Type B pancreatic cell (in vitro differentiated cells): ENCODE results near the gene PSMA7. TPM values are rescaled to one million over a fixed set of nuclear protein-coding genes. Genes with fewer than 3 reads are reported as not detected.

Experiments
- DNase-seq: peaks from one replicate; pipeline ENCODE4 v3.0.0; 2021; ENCODE audit warnings: mixed read lengths; ENCODE audit not compliant: unreplicated experiment; ENCODE audit errors: extremely low spot score
- H3K27ac Mint-ChIP-seq: 2 replicates; pipeline ENCODE4 v1.8.0; 2021; ENCODE audit warnings: mild to moderate bottlenecking, mixed read lengths
- H3K27me3 Mint-ChIP-seq: 2 replicates; pipeline ENCODE4 v1.8.0; 2021; ENCODE audit warnings: mixed read lengths
- H3K36me3 Mint-ChIP-seq: 2 replicates; pipeline ENCODE4 v1.8.0; 2021; ENCODE audit warnings: mixed read lengths
- H3K4me1 Mint-ChIP-seq: one replicate; pipeline ENCODE4 v1.8.0; 2021; ENCODE audit warnings: mixed read lengths; ENCODE audit not compliant: unreplicated experiment
- H3K4me3 Mint-ChIP-seq: 2 replicates; pipeline ENCODE4 v1.8.0; 2021; ENCODE audit warnings: mild to moderate bottlenecking, mixed read lengths
- H3K9me3 Mint-ChIP-seq: 2 replicates; pipeline ENCODE4 v1.8.0; 2021; ENCODE audit warnings: mixed read lengths
- CTCF ChIP-seq: fragments of 200-600 bp; sonication (generic); conservative IDR thresholded peaks from 2 replicates; pipeline ENCODE4 v1.5.0; 2021; ENCODE audit warnings: antibody characterized with exemption, mild to moderate bottlenecking
- total RNA-seq: library from RNA; stranded (reverse); gene quantifications from 2 replicates; pipeline ENCODE4 v1.2.1, GENCODE V29; 2021; ENCODE audit warnings: low replicate concordance

PSMA7 gene
- total RNA-seq, 1 donor from 2014 or later, result 236 TPM

DNA sequence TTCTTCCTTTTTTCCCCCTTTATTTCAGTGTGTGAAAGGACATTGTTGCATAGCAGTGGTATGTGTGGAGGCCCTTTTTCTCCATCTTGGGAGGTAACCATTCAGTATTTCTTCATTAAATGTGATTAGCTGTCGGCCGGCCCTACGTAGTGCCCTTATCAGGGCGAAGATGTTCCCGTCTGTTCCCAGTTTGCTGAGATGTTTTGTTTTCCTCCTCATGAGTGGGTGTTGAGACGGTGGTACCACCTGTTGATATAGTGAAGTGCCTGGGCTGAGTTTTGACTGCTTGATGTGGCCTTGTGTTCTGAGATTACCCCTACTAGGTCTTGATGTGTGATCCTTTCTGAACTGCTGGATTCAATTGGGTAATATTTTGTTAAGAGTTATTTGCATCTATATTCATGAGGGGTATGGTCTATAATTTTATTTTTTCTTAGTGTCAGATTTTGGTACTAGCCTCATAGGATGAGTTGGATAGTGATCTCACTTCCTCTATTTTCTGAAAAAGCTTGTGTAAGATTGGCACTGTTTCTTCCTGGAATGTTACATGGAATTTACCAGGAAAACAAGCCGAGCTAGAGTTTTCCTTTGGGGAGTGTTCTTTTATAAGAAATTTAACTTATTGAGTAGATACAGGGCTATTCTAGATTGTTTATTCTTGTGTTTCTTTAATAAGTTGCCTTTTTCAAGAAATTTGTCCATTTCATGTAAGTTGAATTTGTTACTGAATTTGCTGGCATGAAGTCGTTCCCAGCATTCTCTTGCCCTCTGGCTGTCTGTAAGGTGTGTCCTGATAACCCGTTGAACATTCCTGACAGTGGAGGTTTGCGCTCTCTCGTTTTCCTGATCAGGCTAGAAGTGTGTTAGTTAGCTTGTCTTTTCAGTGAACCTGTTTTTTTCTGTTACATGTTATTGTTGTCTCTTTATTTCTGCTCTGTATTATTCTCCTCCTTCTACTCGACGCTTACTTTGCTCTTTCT, 44.0 kb upstream of the PSMA7 start:
- Mint-ChIP-seq H3K4me1 (peaks cover 23% of the 10 kb centered on the region), H3K9me3 (no peaks in the 10 kb centered on the region), H3K27me3 (no peaks in the 10 kb centered on the region), H3K4me3 (peak overlapping the region; percentile 18), H3K36me3 (peaks cover 4% of the 10 kb centered on the region), H3K27ac (peak overlapping the region; percentile 59)
- no peak for DNase-seq
- no peak for TF ChIP-seq CTCF

- Mint-ChIP-seq H3K36me3 (peaks cover 4% of the 10 kb centered on the region), H3K4me3 (no peak overlapping the region), H3K27ac (no peak overlapping the region), H3K27me3 (no peaks in the 10 kb centered on the region), H3K4me1 (peaks cover 30% of the 10 kb centered on the region), H3K9me3 (no peaks in the 10 kb centered on the region)
- no peak for TF ChIP-seq CTCF
- no peak for DNase-seq
These were observed 42.9 kb upstream of the PSMA7 start for GRCh38 chr20:62186096-62186426.

- DNase-seq, result no peak
- no peak for TF ChIP-seq CTCF
- Mint-ChIP-seq H3K36me3 (no peaks in the 10 kb centered on the region), H3K27me3 (no peaks in the 10 kb centered on the region), H3K27ac (peak overlapping the region; percentile 96), H3K4me3 (peak overlapping the region; percentile 94), H3K4me1 (peaks cover 30% of the 10 kb centered on the region), H3K9me3 (no peaks in the 10 kb centered on the region)
These were observed 40.4 kb upstream of the PSMA7 start for GRCh38 chr20:62183426-62184142.

- peak within 1 kb of the TSS; percentile 96 for H3K27ac Mint-ChIP-seq
- no peaks in the 10 kb centered on the region for H3K9me3 Mint-ChIP-seq
- no peak for TF ChIP-seq CTCF
- peaks cover 30% of the 10 kb centered on the region for H3K4me1 Mint-ChIP-seq
- H3K4me3 Mint-ChIP-seq, result peak within 1 kb of the TSS; percentile 94
- no peaks in the 10 kb centered on the region for H3K36me3 Mint-ChIP-seq
- no peaks in the 10 kb centered on the region for H3K27me3 Mint-ChIP-seq
- DNase-seq, result peak; percentile 93
These were observed 39.6 kb upstream of the PSMA7 start, which contains the start of gene MTG2 for GRCh38 chr20:62182469-62183425. Gene MTG2 (plus strand): TSS chr20:62183028. CDS start chr20:62193421, 10,393 bp downstream.

- Mint-ChIP-seq H3K27me3 (no peaks in the 10 kb centered on the region), H3K4me1 (peaks cover 22% of the 10 kb centered on the region), H3K36me3 (no peaks in the 10 kb centered on the region), H3K9me3 (no peaks in the 10 kb centered on the region), H3K4me3 (peak overlapping the region; percentile 94), H3K27ac (peak overlapping the region; percentile 96)
- no peak for TF ChIP-seq CTCF
- no peak for DNase-seq
These were observed 38.6 kb upstream of the PSMA7 start for GRCh38 chr20:62181808-62182207.
